Measurements from ENCODE around the gene DPH7.
"Not testable (repeated sequence)": the region's sequence is repeated elsewhere in the genome, so short reads cannot be mapped to it uniquely, and the experiment has no call there.

DPH7 gene

DNA sequence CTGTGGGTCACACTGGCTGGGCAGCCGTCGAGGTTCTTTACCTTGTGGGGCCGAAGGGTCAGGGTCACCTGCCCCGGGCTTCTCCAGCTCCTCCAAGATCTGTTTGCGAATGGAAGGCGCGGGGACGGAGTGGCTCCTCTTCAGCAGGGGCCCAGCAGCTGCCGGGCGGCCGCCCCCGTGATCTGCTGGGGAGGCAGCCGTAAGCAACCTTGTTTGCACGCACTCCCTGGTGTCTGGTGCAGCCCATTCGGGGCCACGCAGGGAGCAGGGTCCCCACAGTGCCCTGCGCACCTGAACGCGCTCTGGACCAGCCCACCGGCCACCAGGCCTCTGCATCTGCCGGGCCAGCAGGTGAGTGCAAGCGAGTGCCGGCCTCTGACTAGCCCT lies 63.4 kb downstream of the DPH7 start:
- DNase-seq: no peak

- DNase-seq: no peak
Observed at GRCh38 chr9:137514691-137515337, 63.9 kb downstream of the DPH7 start.

- DNase-seq: not testable (repeated sequence)
Observed at GRCh38 chr9:137513801-137514570, 64.7 kb downstream of the DPH7 start.

DNA sequence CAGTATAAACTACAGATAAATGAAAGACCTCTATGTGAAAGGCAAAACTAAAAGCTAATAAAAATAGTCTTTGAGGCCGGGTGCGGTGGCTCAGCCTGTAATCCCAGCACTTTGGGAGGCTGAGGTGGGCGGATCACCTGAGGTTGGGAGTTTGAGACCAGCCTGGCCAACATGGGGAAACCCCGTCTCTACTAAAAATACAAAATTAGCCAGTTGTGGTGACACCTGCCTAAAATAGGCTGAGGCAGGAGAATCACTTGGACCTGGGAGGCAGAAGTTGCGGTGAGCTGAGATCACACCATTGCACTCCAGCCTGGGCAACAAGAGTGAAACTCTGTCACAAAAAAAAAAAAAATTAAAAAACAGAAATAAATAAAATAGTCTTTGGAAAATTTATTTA lies 65.6 kb downstream of the DPH7 start:
- DNase-seq: not testable (repeated sequence)

DNA sequence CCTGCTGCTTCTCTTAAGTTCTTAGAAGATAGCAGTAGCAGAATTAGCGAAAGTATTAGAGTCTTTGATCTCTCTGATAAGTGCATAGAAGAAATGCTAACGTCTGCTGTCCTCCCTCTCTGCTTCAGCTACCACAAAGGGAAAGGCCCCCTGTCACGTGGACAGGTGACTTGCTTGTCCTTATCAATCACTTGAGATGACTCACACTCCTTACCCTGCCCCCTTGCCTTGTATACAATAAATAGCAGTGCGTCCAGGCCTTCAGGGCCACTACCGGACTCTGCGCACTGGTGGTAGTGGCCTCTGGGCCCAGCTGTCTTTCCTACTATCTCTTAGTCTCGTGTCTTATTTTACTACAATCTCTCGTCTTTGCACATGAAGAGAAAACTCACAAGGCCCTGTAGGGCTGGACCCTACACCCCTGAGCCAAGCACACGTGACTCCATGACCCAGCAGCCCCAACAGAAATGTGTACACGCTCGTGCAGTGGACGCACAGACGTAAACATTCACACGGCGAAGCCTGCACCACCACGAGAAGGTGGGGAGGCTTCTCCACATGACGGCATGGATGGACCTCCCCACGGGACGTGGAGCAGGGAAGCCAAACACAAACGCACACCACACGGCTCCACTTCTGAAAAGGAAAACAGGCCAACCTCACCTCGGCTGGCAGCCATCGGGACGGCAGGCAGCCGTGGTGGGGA lies 66.8 kb downstream of the DPH7 start:
- no peak for DNase-seq

GRCh38 chr9:137511126-137511525 lies 67.6 kb downstream of the DPH7 start:
- DNase-seq: not testable (repeated sequence)

- DNase-seq: no peak
Observed at GRCh38 chr9:137509198-137509597, 69.5 kb downstream of the DPH7 start.

DNA sequence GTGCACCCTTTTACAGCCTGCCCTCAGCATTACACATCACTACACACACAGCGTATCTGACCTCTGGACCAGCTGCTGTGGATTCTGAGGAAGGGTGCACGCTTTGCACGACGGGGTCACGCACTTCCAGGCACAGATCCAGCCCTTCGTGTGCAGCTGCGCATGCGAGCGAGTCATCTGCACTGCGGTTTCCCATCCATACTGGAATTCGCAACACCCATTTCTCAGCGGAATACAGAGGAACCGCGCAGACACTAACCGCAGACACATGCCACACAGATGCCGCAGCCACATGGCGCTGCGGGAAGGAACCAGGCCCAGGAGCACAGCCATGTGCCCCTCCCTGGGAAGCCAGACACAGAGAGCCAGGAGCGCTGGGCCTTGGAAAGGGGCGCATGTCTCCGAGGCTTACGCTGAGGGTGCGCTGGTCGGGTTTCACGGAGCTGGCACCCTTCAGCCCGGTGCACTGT lies 72.0 kb downstream of the DPH7 start:
- no peak for DNase-seq

- no peak for DNase-seq
Observed at GRCh38 chr9:137506274-137506673, 72.5 kb downstream of the DPH7 start.

- no peak for DNase-seq
Observed at GRCh38 chr9:137505421-137506140, 73.1 kb downstream of the DPH7 start.
